Subcutaneous abdominal adipose tissue (tissue), 5 donors: ENCODE data around the gene TMCC3.

Experiments
- H3K27ac ChIP-seq: one replicate; pipeline ENCODE4 v1.7.0; 2013; ENCODE audit warnings: low read depth, mild to moderate bottlenecking, inconsistent platforms, low read length, moderate library complexity
- H3K27me3 ChIP-seq, 5 donors: one replicate each; pipeline ENCODE4 v1.7.0; 2013; ENCODE audit warnings: low read length in 5 of 5, inconsistent platforms in 1 of 5; ENCODE audit not compliant: control insufficient read depth in 5 of 5, insufficient read depth in 4 of 5
- H3K36me3 ChIP-seq, 5 donors: one replicate each; pipeline ENCODE4 v1.7.0; 2013; ENCODE audit warnings: low read length in 5 of 5; ENCODE audit not compliant: control insufficient read depth in 5 of 5, insufficient read depth in 5 of 5
- H3K4me1 ChIP-seq, 5 donors: one replicate each; pipeline ENCODE4 v1.7.0; 2013; ENCODE audit warnings: low read length in 5 of 5, mild to moderate bottlenecking in 3 of 5, moderate library complexity in 1 of 5; ENCODE audit not compliant: control insufficient read depth in 5 of 5, insufficient read depth in 5 of 5
- H3K4me3 ChIP-seq, 5 donors: one replicate each; pipeline ENCODE4 v1.7.0; 2013; ENCODE audit warnings: low read length in 5 of 5, low read depth in 1 of 5
- H3K9ac ChIP-seq, 5 donors: one replicate each; pipeline ENCODE4 v1.7.0; 2013; ENCODE audit warnings: low read length in 5 of 5, mild to moderate bottlenecking in 4 of 5, moderate library complexity in 3 of 5
- H3K9me3 ChIP-seq, 5 donors: one replicate each; pipeline ENCODE4 v1.7.0; 2013; ENCODE audit warnings: low read length in 5 of 5; ENCODE audit not compliant: control insufficient read depth in 5 of 5
- donor health status: healthy.
- donor health status: healthy.
- donor health status: healthy.
- donor health status: healthy.
- donor health status: healthy.

TMCC3 gene

GRCh38 chr12:94674835-94675234 lies 24.5 kb upstream of the TMCC3 start:
- Histone ChIP-seq H3K4me1 (peaks cover 4 to 26% (median 15%) of the 10 kb centered on the region in 5 donors), H3K9me3 (no peaks in the 10 kb centered on the region), H3K36me3 (no peaks in the 10 kb centered on the region), H3K4me3 (no peak overlapping the region), H3K9ac (no peak overlapping the region), H3K27ac (no peak overlapping the region), H3K27me3 (no peaks in the 10 kb centered on the region)

GRCh38 chr12:94674051-94674451 lies 23.7 kb upstream of the TMCC3 start:
- peaks cover 4 to 26% (median 15%) of the 10 kb centered on the region in 5 donors for H3K4me1 ChIP-seq
- no peak overlapping the region for H3K4me3 ChIP-seq
- H3K27ac ChIP-seq = no peak overlapping the region
- no peaks in the 10 kb centered on the region for H3K27me3 ChIP-seq
- H3K36me3 ChIP-seq = no peaks in the 10 kb centered on the region
- no peak overlapping the region for H3K9ac ChIP-seq
- no peaks in the 10 kb centered on the region for H3K9me3 ChIP-seq

- Histone ChIP-seq H3K4me1 (peaks cover 4 to 26% (median 15%) of the 10 kb centered on the region in 5 donors), H3K27ac (no peak overlapping the region)
Observed at GRCh38 chr12:94673496-94673895, 23.1 kb upstream of the TMCC3 start.

GRCh38 chr12:94671917-94672316 lies 21.6 kb upstream of the TMCC3 start:
- H3K36me3 ChIP-seq = no peaks in the 10 kb centered on the region
- H3K27me3 ChIP-seq = no peaks in the 10 kb centered on the region
- H3K27ac ChIP-seq = no peak overlapping the region
- H3K9me3 ChIP-seq = no peaks in the 10 kb centered on the region
- H3K4me1 ChIP-seq = peaks cover 4 to 26% (median 15%) of the 10 kb centered on the region in 5 donors
- H3K9ac ChIP-seq = no peak overlapping the region
- no peak overlapping the region for H3K4me3 ChIP-seq

More at GRCh38 chr12:94673496-94673895, 23.1 kb upstream of the TMCC3 start:
- Histone ChIP-seq H3K9ac (peak overlapping the region in 1 of 5 donors; percentile 45), H3K36me3 (no peaks in the 10 kb centered on the region), H3K27me3 (no peaks in the 10 kb centered on the region), H3K9me3 (no peaks in the 10 kb centered on the region), H3K4me3 (no peak overlapping the region)

- Histone ChIP-seq H3K4me3 (no peak overlapping the region), H3K27ac (no peak overlapping the region), H3K4me1 (peaks cover 2 to 21% (median 14%) of the 10 kb centered on the region in 5 donors), H3K9ac (no peak overlapping the region), H3K36me3 (no peaks in the 10 kb centered on the region), H3K27me3 (no peaks in the 10 kb centered on the region), H3K9me3 (no peaks in the 10 kb centered on the region)
Observed at GRCh38 chr12:94670898-94671297, 20.5 kb upstream of the TMCC3 start.

- Histone ChIP-seq H3K36me3 (no peaks in the 10 kb centered on the region), H3K9ac (no peak overlapping the region), H3K9me3 (no peaks in the 10 kb centered on the region), H3K4me3 (no peak overlapping the region), H3K27me3 (no peaks in the 10 kb centered on the region), H3K4me1 (peaks cover 2 to 19% (median 13%) of the 10 kb centered on the region in 5 donors), H3K27ac (no peak overlapping the region)
Observed at GRCh38 chr12:94670075-94670474, 19.7 kb upstream of the TMCC3 start.

GRCh38 chr12:94667031-94667540 lies 16.7 kb upstream of the TMCC3 start:
- Histone ChIP-seq H3K36me3 (no peaks in the 10 kb centered on the region), H3K9ac (no peak overlapping the region), H3K9me3 (no peaks in the 10 kb centered on the region), H3K27me3 (no peaks in the 10 kb centered on the region), H3K4me3 (no peak overlapping the region), H3K4me1 (peaks cover 0 to 7% (median 0%) of the 10 kb centered on the region in 5 donors), H3K27ac (no peak overlapping the region)

- Histone ChIP-seq H3K36me3 (no peaks in the 10 kb centered on the region), H3K4me3 (no peak overlapping the region), H3K27ac (no peak overlapping the region), H3K27me3 (no peaks in the 10 kb centered on the region), H3K9me3 (no peaks in the 10 kb centered on the region), H3K4me1 (peaks cover 0 to 7% (median 0%) of the 10 kb centered on the region in 5 donors), H3K9ac (no peak overlapping the region)
Observed at GRCh38 chr12:94666158-94666557, 15.8 kb upstream of the TMCC3 start.

GRCh38 chr12:94663702-94664101 lies 13.3 kb upstream of the TMCC3 start:
- no peak overlapping the region for H3K4me3 ChIP-seq
- no peak overlapping the region for H3K27ac ChIP-seq
- H3K27me3 ChIP-seq = no peaks in the 10 kb centered on the region
- H3K9me3 ChIP-seq = no peaks in the 10 kb centered on the region
- H3K36me3 ChIP-seq = no peaks in the 10 kb centered on the region
- peaks cover 0 to 17% (median 10%) of the 10 kb centered on the region in 5 donors for H3K4me1 ChIP-seq
- H3K9ac ChIP-seq = no peak overlapping the region

- Histone ChIP-seq H3K9me3 (no peaks in the 10 kb centered on the region), H3K4me1 (peaks cover 0 to 20% (median 11%) of the 10 kb centered on the region in 5 donors), H3K27me3 (no peaks in the 10 kb centered on the region), H3K36me3 (no peaks in the 10 kb centered on the region), H3K27ac (no peak overlapping the region), H3K9ac (no peak overlapping the region), H3K4me3 (no peak overlapping the region)
Observed at GRCh38 chr12:94663071-94663470, 12.7 kb upstream of the TMCC3 start.
